ENCODE results near the gene PCDHB6. TPM values are rescaled to one million over a fixed set of nuclear protein-coding genes. Genes with fewer than 3 reads are reported as not detected.
"Not testable (repeated sequence)": the region's sequence is repeated elsewhere in the genome, so short reads cannot be mapped to it uniquely, and the experiment has no call there.

Gene PCDHB6
- 1 to 10 TPM in 1 of 6 donors, under 1 TPM in 4, not detected in 1; 0.46 to 1.0 (median 0.77) TPM for total RNA-seq

DNA sequence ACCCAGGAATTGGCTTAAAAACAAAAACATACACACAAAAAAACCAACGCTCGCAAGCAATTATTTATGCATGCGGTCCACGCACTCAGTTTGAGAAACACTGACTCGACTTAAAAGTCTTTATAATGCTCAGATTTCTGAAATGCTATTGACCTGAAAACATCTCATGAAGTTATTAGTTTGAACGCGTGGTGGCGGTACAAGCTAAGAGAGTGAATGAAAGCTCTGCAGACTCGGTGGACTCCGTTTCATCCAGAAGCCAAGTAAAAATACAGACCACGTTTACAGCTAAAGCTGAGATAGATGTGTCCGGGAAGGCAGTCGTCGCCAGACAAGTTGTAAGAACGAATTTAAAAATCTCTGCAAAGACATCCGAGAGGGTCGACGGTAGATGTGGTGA, at the start of gene PCDHB6:
PCDHB6 (plus strand) TSS at position 246 of the 400 bp plus-strand sequence. CDS start 201 bp downstream, outside the sequence.
- ATAC-seq (ENCODE audit: low FRiP score in 2 of 2) (no peak), DNase-seq (no peak)
- TF ChIP-seq EP300 (IDR thresholded peaks at IDR 0.05), result no peak
- TF ChIP-seq POLR2A (IDR thresholded peaks at IDR 0.05), result no peak
- TF ChIP-seq POLR2AphosphoS5 (IDR thresholded peaks at IDR 0.05), result no peak
- peak in 1 of 6 experiments; percentile 12 for TF ChIP-seq CTCF (IDR thresholded peaks at IDR 0.05)
- WGBS, 2 donors, result 13 to 17% methylated on average over 18 of the region's 18 CpGs
- H3K9me3 ChIP-seq, result peaks cover 16 to 43% (median 28%) of the 10 kb centered on the region in 4 donors
- peak within 1 kb of the TSS in 1 of 4 donors; percentile 17 for H3K4me3 ChIP-seq
- H3K27ac ChIP-seq, result no peak within 1 kb of the TSS
- no peaks in the 10 kb centered on the region for H3K36me3 ChIP-seq
- H3K4me1 ChIP-seq, result no peaks in the 10 kb centered on the region
- H3K27me3 ChIP-seq, result no peaks in the 10 kb centered on the region

DNA sequence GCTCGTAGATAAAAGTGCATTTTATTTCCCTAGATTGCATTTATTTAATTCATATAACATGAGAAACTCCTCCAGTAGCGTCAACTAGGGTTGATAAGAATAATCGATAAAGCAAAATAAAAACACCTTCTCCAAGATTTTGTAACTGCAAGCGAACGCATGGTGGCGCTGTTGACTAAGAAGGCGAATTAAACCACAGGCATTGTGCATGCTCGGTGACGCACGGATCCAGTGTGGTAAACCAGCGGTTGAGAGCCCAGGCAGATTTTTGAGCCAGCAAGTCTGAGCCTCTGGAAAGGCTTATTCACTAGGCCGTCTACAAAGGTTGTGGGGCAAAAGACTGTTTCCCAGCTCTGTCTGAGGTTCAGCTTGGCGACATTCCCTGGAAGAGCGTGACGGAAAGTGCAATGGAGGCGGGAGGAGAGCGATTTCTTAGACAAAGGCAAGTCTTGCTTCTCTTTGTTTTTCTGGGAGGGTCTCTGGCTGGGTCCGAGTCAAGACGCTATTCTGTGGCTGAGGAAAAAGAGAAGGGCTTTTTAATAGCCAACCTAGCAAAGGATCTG, 49.5 kb upstream of the PCDHB6 start, which contains the start of gene PCDHB3:
PCDHB3 (plus strand) TSS at position 231 of the 563 bp plus-strand sequence; CDS start at position 408, 177 bp downstream.
- no peak within 1 kb of the TSS for H3K27ac ChIP-seq
- peak in 1 of 2 donors; percentile 27 for DNase-seq
- no peaks in the 10 kb centered on the region for H3K36me3 ChIP-seq
- H3K4me3 ChIP-seq, result peak within 1 kb of the TSS in 3 of 4 donors; percentile 4 to 24 (median 18)
- 20 to 22% methylated on average over 19 of the region's 19 CpGs for WGBS, 2 donors
- TF ChIP-seq CTCF (IDR thresholded peaks at IDR 0.05), result peak in 2 of 6 experiments; percentile 18 to 34
- TF ChIP-seq POLR2A (IDR thresholded peaks at IDR 0.05), result no peak
- no peak for TF ChIP-seq POLR2AphosphoS5 (IDR thresholded peaks at IDR 0.05)
- TF ChIP-seq EP300 (IDR thresholded peaks at IDR 0.05), result no peak
- peak in 1 of 2 donors; percentile 53 for ATAC-seq (ENCODE audit: low FRiP score in 2 of 2)
- H3K9me3 ChIP-seq, result peaks cover 3 to 48% (median 23%) of the 10 kb centered on the region in 4 donors
- H3K27me3 ChIP-seq, result no peaks in the 10 kb centered on the region
- H3K4me1 ChIP-seq, result no peaks in the 10 kb centered on the region

DNA sequence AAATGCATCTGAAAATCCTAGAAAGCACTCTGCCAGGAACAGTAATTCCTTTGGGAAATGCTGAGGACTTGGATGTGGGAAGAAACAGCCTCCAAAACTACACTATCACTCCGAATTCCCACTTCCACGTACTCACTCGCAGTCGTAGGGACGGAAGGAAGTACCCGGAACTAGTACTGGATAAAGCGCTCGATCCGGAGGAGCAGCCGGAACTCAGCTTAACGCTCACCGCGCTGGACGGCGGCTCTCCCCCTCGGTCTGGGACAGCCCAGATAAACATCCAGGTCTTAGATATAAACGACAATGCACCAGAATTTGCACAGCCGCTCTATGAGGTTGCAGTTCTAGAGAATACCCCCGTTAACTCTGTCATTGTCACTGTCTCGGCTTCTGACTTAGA, 48.8 kb upstream of the PCDHB6 start:
- no peaks in the 10 kb centered on the region for H3K36me3 ChIP-seq
- H3K27ac ChIP-seq, result no peak overlapping the region
- no peaks in the 10 kb centered on the region for H3K4me1 ChIP-seq
- no peak for TF ChIP-seq EP300 (IDR thresholded peaks at IDR 0.05)
- TF ChIP-seq POLR2A (IDR thresholded peaks at IDR 0.05), result no peak
- TF ChIP-seq POLR2AphosphoS5 (IDR thresholded peaks at IDR 0.05), result no peak
- no peak for TF ChIP-seq CTCF (IDR thresholded peaks at IDR 0.05)
- peak overlapping the region in 2 of 4 donors; percentile 18 to 24 for H3K4me3 ChIP-seq
- H3K9me3 ChIP-seq, result peaks cover 3 to 42% (median 20%) of the 10 kb centered on the region in 4 donors
- no peak for DNase-seq
- ATAC-seq (ENCODE audit: low FRiP score in 2 of 2), result no peak
- 43 to 46% methylated on average over 19 to 20 of the region's 20 CpGs for WGBS, 2 donors
- H3K27me3 ChIP-seq, result no peaks in the 10 kb centered on the region

DNA sequence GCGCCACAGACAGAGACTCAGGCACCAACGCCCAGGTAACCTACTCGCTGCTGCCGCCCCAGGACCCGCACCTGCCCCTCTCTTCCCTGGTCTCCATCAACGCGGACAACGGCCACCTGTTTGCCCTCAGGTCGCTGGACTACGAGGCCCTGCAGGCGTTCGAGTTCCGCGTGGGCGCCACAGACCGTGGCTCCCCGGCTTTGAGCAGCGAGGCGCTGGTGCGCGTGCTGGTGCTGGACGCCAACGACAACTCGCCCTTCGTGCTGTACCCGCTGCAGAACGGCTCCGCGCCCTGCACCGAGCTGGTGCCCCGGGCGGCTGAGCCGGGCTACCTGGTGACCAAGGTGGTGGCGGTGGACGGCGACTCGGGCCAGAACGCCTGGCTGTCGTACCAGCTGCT, 47.8 kb upstream of the PCDHB6 start:
- DNase-seq, result peak in 1 of 2 donors; percentile 58
- H3K9me3 ChIP-seq, result peaks cover 3 to 36% (median 20%) of the 10 kb centered on the region in 4 donors
- 49 to 51% methylated on average over 13 to 14 of the region's 39 CpGs for WGBS, 2 donors
- H3K4me1 ChIP-seq; H3K4me3 ChIP-seq; H3K36me3 ChIP-seq; H3K27ac ChIP-seq; ATAC-seq (ENCODE audit: low FRiP score in 2 of 2); H3K27me3 ChIP-seq: not testable (repeated sequence)

DNA sequence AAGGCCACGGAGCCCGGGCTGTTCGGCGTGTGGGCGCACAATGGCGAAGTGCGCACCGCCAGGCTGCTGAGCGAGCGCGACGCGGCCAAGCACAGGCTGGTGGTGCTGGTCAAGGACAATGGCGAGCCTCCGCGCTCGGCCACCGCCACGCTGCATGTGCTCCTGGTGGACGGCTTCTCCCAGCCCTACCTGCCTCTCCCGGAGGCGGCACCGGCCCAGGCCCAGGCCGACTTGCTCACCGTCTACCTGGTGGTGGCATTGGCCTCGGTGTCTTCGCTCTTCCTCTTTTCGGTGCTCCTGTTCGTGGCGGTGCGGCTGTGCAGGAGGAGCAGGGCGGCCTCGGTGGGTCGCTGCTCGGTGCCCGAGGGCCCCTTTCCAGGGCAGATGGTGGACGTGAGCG, 47.4 kb upstream of the PCDHB6 start:
- H3K4me3 ChIP-seq; H3K36me3 ChIP-seq; H3K27ac ChIP-seq; ATAC-seq (ENCODE audit: low FRiP score in 2 of 2); H3K27me3 ChIP-seq; H3K4me1 ChIP-seq: not testable (repeated sequence)
- peak in 1 of 2 donors; percentile 76 for DNase-seq
- H3K9me3 ChIP-seq, result peaks cover 3 to 36% (median 20%) of the 10 kb centered on the region in 4 donors
- WGBS, 2 donors, result no CpG with 5 or more reads among the region's 38 CpGs

DNA sequence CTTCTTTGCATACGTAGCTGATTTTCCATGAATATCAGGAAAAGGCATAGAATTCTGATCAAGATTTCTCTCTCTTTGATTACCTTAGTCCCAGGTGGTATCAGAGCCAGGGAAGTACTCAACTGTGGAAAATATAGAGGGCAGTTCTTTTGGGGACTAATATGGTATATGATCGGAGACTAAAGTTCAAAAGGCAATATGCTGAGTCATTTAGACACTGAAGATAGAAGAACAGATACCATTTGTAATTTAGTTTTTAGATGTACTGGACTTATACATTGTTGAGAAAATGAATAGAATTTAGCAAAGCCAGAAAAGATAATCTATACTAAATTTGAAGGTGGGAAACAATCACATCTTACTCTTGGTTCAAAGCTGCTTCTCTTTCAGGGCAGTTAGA, 44.5 kb upstream of the PCDHB6 start:
- H3K4me3 ChIP-seq, result no peak overlapping the region
- no peak overlapping the region for H3K27ac ChIP-seq
- H3K27me3 ChIP-seq, result no peaks in the 10 kb centered on the region
- ATAC-seq (ENCODE audit: low FRiP score in 2 of 2) (no peak), DNase-seq (no peak)
- no peaks in the 10 kb centered on the region for H3K4me1 ChIP-seq
- no peak for TF ChIP-seq CTCF (IDR thresholded peaks at IDR 0.05)
- no peak for TF ChIP-seq POLR2A (IDR thresholded peaks at IDR 0.05)
- TF ChIP-seq POLR2AphosphoS5 (IDR thresholded peaks at IDR 0.05), result no peak
- no peak for TF ChIP-seq EP300 (IDR thresholded peaks at IDR 0.05)
- WGBS, 2 donors, result 87% methylated on average over 2 of the region's 2 CpGs
- H3K9me3 ChIP-seq, result peaks cover 3 to 40% (median 19%) of the 10 kb centered on the region in 4 donors
- H3K36me3 ChIP-seq, result no peaks in the 10 kb centered on the region
